Caco-2 (cell line): ENCODE data around the gene C6orf120. TPM values are rescaled to one million over a fixed set of nuclear protein-coding genes. Genes with fewer than 3 reads are reported as not detected.

ENCODE experiments used
- BruUV-seq: library from RNA; stranded (reverse); fragments of 400-500 nt; replicated peaks from 2 replicates; lab custom pipeline; 2021; lab: Mats Ljungman, UMichigan
- CTCF ChIA-PET: fragments of 300-600 bp; sonication (Branson Sonifier 250); formaldehyde crosslinking; loops from one replicate; lab custom pipeline; 2022; ENCODE audit warnings: antibody characterized with exemption; lab: Charles Lee
- POLR2A ChIA-PET: fragments of 300-600 bp; sonication (Branson Sonifier 250); formaldehyde crosslinking; loops from one replicate; lab custom pipeline; 2022; ENCODE audit warnings: antibody characterized with exemption; lab: Charles Lee
- DNase-seq, 2 experiments: peaks; one replicate each; pipeline versions ENCODE4 v3.0.0 to v3.0.0-alpha.2; 2020 to 2022
- H3K27me3 ChIP-seq: replicated peaks from 2 replicates; pipeline ENCODE4 v1.6.0; 2011; ENCODE audit warnings: low read length; ENCODE audit not compliant: control insufficient read depth, insufficient read depth
- H3K36me3 ChIP-seq: 2 replicates; pipeline ENCODE4 v1.5.1; 2011; ENCODE audit warnings: low read length; ENCODE audit not compliant: control insufficient read depth, insufficient read depth
- H3K4me1 ChIP-seq: fragments of 250-450 bp; sonication (Bioruptor Pico); 2 replicates; pipeline ENCODE4 v1.5.1; 2020; ENCODE audit warnings: mild to moderate bottlenecking
- H3K4me3 ChIP-seq: 2 replicates; pipeline ENCODE4 v1.5.1; 2011; ENCODE audit warnings: low read depth, mild to moderate bottlenecking, control low read depth, low read length
- H3K9me3 ChIP-seq: fragments of 250-450 bp; sonication (Bioruptor Pico); 2 replicates; pipeline ENCODE4 v1.5.1; 2020; ENCODE audit warnings: mild to moderate bottlenecking, moderate library complexity
- H3K27ac Mint-ChIP-seq: one replicate; pipeline ENCODE4 v1.8.0; 2022; ENCODE audit warnings: mixed read lengths; ENCODE audit not compliant: unreplicated experiment
- H3K27me3 Mint-ChIP-seq: one replicate; pipeline ENCODE4 v1.8.0; 2022; ENCODE audit warnings: mixed read lengths; ENCODE audit not compliant: insufficient read depth, unreplicated experiment
- H3K36me3 Mint-ChIP-seq: one replicate; pipeline ENCODE4 v1.8.0; 2022; ENCODE audit warnings: mild to moderate bottlenecking, mixed read lengths; ENCODE audit not compliant: insufficient read depth, unreplicated experiment
- H3K4me1 Mint-ChIP-seq: one replicate; pipeline ENCODE4 v1.8.0; 2022; ENCODE audit warnings: low read depth, mixed read lengths; ENCODE audit not compliant: unreplicated experiment
- H3K4me3 Mint-ChIP-seq: one replicate; pipeline ENCODE4 v1.8.0; 2022; ENCODE audit warnings: mild to moderate bottlenecking, moderate library complexity, mixed read lengths; ENCODE audit not compliant: unreplicated experiment
- H3K9me3 Mint-ChIP-seq: one replicate; pipeline ENCODE4 v1.8.0; 2022; ENCODE audit warnings: mixed read lengths; ENCODE audit not compliant: unreplicated experiment
- CTCF ChIP-seq, 2 experiments: fragments of 200-600 bp in 1 of 2; IDR thresholded peaks; 1 replicate in 1 of 2; 2 replicates in 1 of 2; pipeline versions ENCODE4 v1.5.1 to v1.8.0; 2011 to 2022; ENCODE audit warnings: antibody characterized with exemption in 1 of 2, control low read depth in 1 of 2, inconsistent platforms in 1 of 2, low read depth in 1 of 2, low read length in 1 of 2, mild to moderate bottlenecking in 1 of 2, moderate library complexity in 1 of 2; ENCODE audit not compliant: insufficient read depth in 1 of 2, severe bottlenecking in 1 of 2, unreplicated experiment in 1 of 2
- intact Hi-C: fragments of 100-400 bp; cut with micrococcal nuclease; formaldehyde crosslinking; loops from one replicate; pipeline ENCODE4 v1.10.0; 2022; ENCODE audit not compliant: unreplicated experiment
- total RNA-seq: library from RNA; stranded (reverse); gene quantifications from 2 replicates; pipeline ENCODE4 v1.2.3, GENCODE V29; 2022

C6orf120 gene
- total RNA-seq, 1 experiment from 2014 or later, result 26.4 TPM

GRCh38 chr6:169678342-169678741 is 23.6 kb upstream of the C6orf120 start:
- intact Hi-C loops, result no loop called here
- no TSS peak for BruUV-seq
- Mint-ChIP-seq H3K27me3 (no peaks in the 10 kb centered on the region), H3K4me1 (peaks cover 10% of the 10 kb centered on the region), H3K4me3 (no peak overlapping the region), H3K9me3 (peaks cover 17% of the 10 kb centered on the region), H3K36me3 (peaks cover 60% of the 10 kb centered on the region), H3K27ac (no peak overlapping the region)
- DNase-seq, result no peak
- H3K27me3 ChIP-seq, result no peaks in the 10 kb centered on the region
- H3K36me3 ChIP-seq, result peaks cover 5% of the 10 kb centered on the region; the same call in 1 of the 2 replicates
- peaks cover 19% of the 10 kb centered on the region; the same call in 1 of the 2 replicates for H3K4me1 ChIP-seq
- 0 out of 2 replicates have a peak, but pooled peaks cover 4% of the 10 kb centered on the region for H3K9me3 ChIP-seq
- no peak overlapping the region for H3K4me3 ChIP-seq
- ChIA-PET CTCF (no interaction called here), POLR2A (no interaction called here)
- no peak for TF ChIP-seq CTCF (IDR thresholded peaks at IDR 0.05; ENCODE audit: insufficient read depth in 1 of 2, low read depth in 1 of 2, low read length in 1 of 2, severe bottlenecking in 1 of 2, unreplicated experiment in 1 of 2)

GRCh38 chr6:169684056-169684455 is 17.9 kb upstream of the C6orf120 start:
- peaks cover 7% of the 10 kb centered on the region for H3K4me1 Mint-ChIP-seq
- Histone ChIP-seq H3K9me3 (peaks cover 17% of the 10 kb centered on the region; the same call in 1 of the 2 replicates), H3K36me3 (no peaks in the 10 kb centered on the region), H3K27me3 (no peaks in the 10 kb centered on the region), H3K4me3 (no peak overlapping the region), H3K4me1 (no peaks in the 10 kb centered on the region)
- H3K36me3 Mint-ChIP-seq, result peaks cover 65% of the 10 kb centered on the region
- BruUV-seq, result no TSS peak
- no peak overlapping the region for H3K4me3 Mint-ChIP-seq
- TF ChIP-seq CTCF (IDR thresholded peaks at IDR 0.05; ENCODE audit: insufficient read depth in 1 of 2, low read depth in 1 of 2, low read length in 1 of 2, severe bottlenecking in 1 of 2, unreplicated experiment in 1 of 2), result no peak
- POLR2A ChIA-PET, result no interaction called here
- no peak for DNase-seq
- no peak overlapping the region for H3K27ac Mint-ChIP-seq
- intact Hi-C loops, result no loop called here
- no peaks in the 10 kb centered on the region for H3K27me3 Mint-ChIP-seq
- CTCF ChIA-PET, result no interaction called here
- peaks cover 41% of the 10 kb centered on the region for H3K9me3 Mint-ChIP-seq

- TF ChIP-seq CTCF (IDR thresholded peaks at IDR 0.05; ENCODE audit: insufficient read depth in 1 of 2, low read depth in 1 of 2, low read length in 1 of 2, severe bottlenecking in 1 of 2, unreplicated experiment in 1 of 2), result no peak
Observed at GRCh38 chr6:169685860-169686259, 16.1 kb upstream of the C6orf120 start.

More at GRCh38 chr6:169685860-169686259, 16.1 kb upstream of the C6orf120 start:
- peaks cover 14% of the 10 kb centered on the region; the same call in 1 of the 2 replicates for H3K9me3 ChIP-seq
- DNase-seq, result no peak
- no peak overlapping the region for H3K4me3 Mint-ChIP-seq
- ChIA-PET CTCF (no interaction called here), POLR2A (no interaction called here)
- no peaks in the 10 kb centered on the region for H3K27me3 Mint-ChIP-seq
- H3K36me3 Mint-ChIP-seq, result peaks cover 58% of the 10 kb centered on the region
- peaks cover 16% of the 10 kb centered on the region for H3K4me1 Mint-ChIP-seq
- H3K4me3 ChIP-seq, result no peak overlapping the region
- H3K27ac Mint-ChIP-seq, result no peak overlapping the region
- intact Hi-C loops, result no loop called here
- H3K9me3 Mint-ChIP-seq, result peaks cover 41% of the 10 kb centered on the region
- 0 out of 2 replicates have a peak, but pooled peaks cover 6% of the 10 kb centered on the region for H3K4me1 ChIP-seq
- BruUV-seq, result no TSS peak
- H3K27me3 ChIP-seq, result no peaks in the 10 kb centered on the region
- H3K36me3 ChIP-seq, result no peaks in the 10 kb centered on the region
